Measurements from ENCODE around the gene ATP9B.
"Not testable (repeated sequence)": the region's sequence is repeated elsewhere in the genome, so short reads cannot be mapped to it uniquely, and the experiment has no call there.

ATP9B gene

GRCh38 chr18:79302120-79302519 is 232.9 kb downstream of the ATP9B start:
- no peak for DNase-seq

- DNase-seq: no peak
Measured at GRCh38 chr18:79305911-79306310, 236.7 kb downstream of the ATP9B start.

- DNase-seq: no peak
Measured at GRCh38 chr18:79309614-79310358, 240.6 kb downstream of the ATP9B start.

GRCh38 chr18:79314838-79315388 is 245.7 kb downstream of the ATP9B start:
- DNase-seq: no peak

GRCh38 chr18:79315596-79315995 is 246.4 kb downstream of the ATP9B start:
- DNase-seq: no peak

- DNase-seq: no peak
Measured at GRCh38 chr18:79317703-79318102, 248.5 kb downstream of the ATP9B start.

- DNase-seq: no peak
Measured at GRCh38 chr18:79318142-79318673, 249.0 kb downstream of the ATP9B start.

GRCh38 chr18:79320216-79320850 is 251.1 kb downstream of the ATP9B start:
- DNase-seq: no peak

- no peak for DNase-seq
Measured at GRCh38 chr18:79321625-79322405, 252.6 kb downstream of the ATP9B start.

GRCh38 chr18:79322441-79322840 is 253.2 kb downstream of the ATP9B start:
- no peak for DNase-seq

- DNase-seq: no peak
Measured at GRCh38 chr18:79323471-79323870, 254.3 kb downstream of the ATP9B start.

- no peak for DNase-seq
Measured at GRCh38 chr18:79326413-79327198, 257.4 kb downstream of the ATP9B start.

GRCh38 chr18:79327199-79327721 is 258.1 kb downstream of the ATP9B start:
- DNase-seq: no peak

- not testable (repeated sequence) for DNase-seq
Measured at GRCh38 chr18:79327915-79328314, 258.7 kb downstream of the ATP9B start.

GRCh38 chr18:79328887-79329286 is 259.7 kb downstream of the ATP9B start:
- DNase-seq: no peak

- DNase-seq: no peak
Measured at GRCh38 chr18:79329786-79330185, 260.6 kb downstream of the ATP9B start.

GRCh38 chr18:79332646-79333045 is 263.5 kb downstream of the ATP9B start:
- no peak for DNase-seq

GRCh38 chr18:79333046-79333445 is 263.9 kb downstream of the ATP9B start:
- no peak for DNase-seq

- DNase-seq: no peak
Measured at GRCh38 chr18:79334496-79335233, 265.5 kb downstream of the ATP9B start.

- DNase-seq: no peak
Measured at GRCh38 chr18:79335833-79336360, 266.7 kb downstream of the ATP9B start.

GRCh38 chr18:79336556-79337142 is 267.5 kb downstream of the ATP9B start:
- no peak for DNase-seq

Measured in stimulated activated CD8-positive, alpha-beta memory T cell treated with anti-CD3 and anti-CD28 coated beads, Interleukin-4, amount 100 ng/mL, for 48 hours (primary cell).